PC-9 (cell line): ENCODE data around the gene DSCAM. TPM values are rescaled to one million over a fixed set of nuclear protein-coding genes. Genes with fewer than 3 reads are reported as not detected.

Experiments
- BruUV-seq: library from RNA; stranded (reverse); fragments of 400-500 nt; replicated peaks from 2 replicates; lab custom pipeline; 2021; lab: Mats Ljungman, UMichigan
- CTCF ChIA-PET: fragments of 300-600 bp; sonication (Branson Sonifier 250); formaldehyde crosslinking; loops from one replicate; lab custom pipeline; 2022; ENCODE audit warnings: antibody characterized with exemption; lab: Charles Lee
- POLR2A ChIA-PET: fragments of 300-600 bp; sonication (Branson Sonifier 250); formaldehyde crosslinking; loops from one replicate; lab custom pipeline; 2022; ENCODE audit warnings: antibody characterized with exemption; ENCODE audit not compliant: unreplicated experiment; lab: Charles Lee
- DNase-seq, 2 experiments: peaks; one replicate each; pipeline versions ENCODE4 v3.0.0 to v3.0.0-alpha.2; 2015 to 2022; ENCODE audit warnings: mixed read lengths in 1 of 2
- H2AFZ ChIP-seq: fragments of 200-600 bp; sonication (generic); 2 replicates; pipeline ENCODE4 v1.8.1; 2017; ENCODE audit warnings: antibody characterized with exemption
- H3F3A ChIP-seq: fragments of 200-600 bp; sonication (generic); 2 replicates; pipeline ENCODE4 v1.8.1; 2017; ENCODE audit warnings: antibody characterized with exemption, mild to moderate bottlenecking, low read depth; ENCODE audit not compliant: insufficient read depth
- H3K27ac ChIP-seq: fragments of 200-600 bp; sonication (generic); 2 replicates; pipeline ENCODE4 v1.6.1; 2016; ENCODE audit warnings: mixed run types
- H3K27me3 ChIP-seq: fragments of 200-600 bp; sonication (generic); 2 replicates; pipeline ENCODE4 v1.6.1; 2016; ENCODE audit warnings: low read depth, mixed run types; ENCODE audit not compliant: insufficient read depth
- H3K36me3 ChIP-seq: fragments of 200-600 bp; sonication (generic); 2 replicates; pipeline ENCODE4 v1.6.1; 2016; ENCODE audit warnings: low read depth, mixed run types
- H3K4me1 ChIP-seq: fragments of 200-600 bp; sonication (generic); replicated peaks from 2 replicates; pipeline ENCODE4 v1.6.1; 2016; ENCODE audit warnings: mixed run types; ENCODE audit not compliant: insufficient read depth
- H3K4me2 ChIP-seq: fragments of 200-600 bp; sonication (generic); 2 replicates; pipeline ENCODE4 v1.6.1; 2017; ENCODE audit warnings: mixed run types
- H3K4me3 ChIP-seq: fragments of 200-600 bp; sonication (generic); 2 replicates; pipeline ENCODE4 v1.6.1; 2016; ENCODE audit warnings: mixed run types
- H3K79me2 ChIP-seq: fragments of 200-600 bp; sonication (generic); 2 replicates; pipeline ENCODE4 v1.6.1; 2017; ENCODE audit warnings: low read depth, mixed run types
- H3K9me2 ChIP-seq: fragments of 200-600 bp; sonication (generic); 2 replicates; pipeline ENCODE4 v1.8.1; 2017; ENCODE audit warnings: mild to moderate bottlenecking; ENCODE audit not compliant: insufficient read depth
- H3K9me3 ChIP-seq: fragments of 200-600 bp; sonication (generic); 2 replicates; pipeline ENCODE4 v1.8.1; 2016; ENCODE audit warnings: low read depth; ENCODE audit not compliant: insufficient read depth
- H4K20me1 ChIP-seq: fragments of 200-600 bp; sonication (generic); 2 replicates; pipeline ENCODE4 v1.8.1; 2017; ENCODE audit not compliant: insufficient read depth
- EZH2 ChIP-seq: fragments of 200-600 bp; sonication (generic); IDR thresholded peaks from 2 replicates; pipeline ENCODE4 v1.8.0; 2017; ENCODE audit warnings: antibody characterized with exemption, low read depth
- intact Hi-C: fragments of 100-400 bp; cut with micrococcal nuclease; formaldehyde crosslinking; loops from one replicate; pipeline ENCODE4 v1.10.0; 2022; ENCODE audit not compliant: unreplicated experiment
- total RNA-seq: library from RNA; stranded (reverse); gene quantifications from 2 replicates; pipeline ENCODE4 v1.2.3, GENCODE V29; 2021
- TF ChIP-seq, protein P1 (sequence below): fragments of 200-600 bp; sonication (generic); conservative IDR thresholded peaks from 2 replicates; pipeline ENCODE4 v1.6.1; 2017; ENCODE audit warnings: mixed run types, antibody characterized with exemption, mild to moderate bottlenecking, moderate library complexity

Gene DSCAM
- total RNA-seq, 1 experiment from 2014 or later = not detected

DNA sequence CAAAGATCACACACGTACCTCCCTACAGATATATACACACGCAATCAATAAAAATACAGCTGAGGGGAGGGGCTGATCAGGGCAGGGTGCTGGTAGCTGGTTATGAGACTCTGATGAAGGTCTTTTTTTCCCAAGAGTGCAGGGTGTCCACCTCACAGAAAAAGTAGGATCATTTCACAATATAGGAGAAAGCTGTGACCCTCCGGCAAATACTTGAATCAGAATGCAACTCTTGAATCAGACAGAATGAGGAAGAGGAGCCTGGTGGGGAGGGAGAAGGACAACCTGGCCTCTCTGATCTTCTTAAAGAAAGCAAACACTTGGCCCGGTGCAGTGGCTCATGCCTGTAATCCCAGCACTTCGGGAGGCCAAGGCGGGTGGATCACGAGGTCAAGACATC lies 710.4 kb downstream of the DSCAM start:
- Histone ChIP-seq H2AFZ (no peak overlapping the region), H3K27me3 (peaks cover 4% of the 10 kb centered on the region), H3K4me3 (no peak overlapping the region), H3K9me2 (no peaks in the 10 kb centered on the region), H3K36me3 (no peaks in the 10 kb centered on the region), H3K4me1 (no peaks in the 10 kb centered on the region), H3F3A (no peaks in the 10 kb centered on the region), H3K9me3 (no peaks in the 10 kb centered on the region), H3K27ac (no peak overlapping the region), H3K79me2 (no peaks in the 10 kb centered on the region), H3K4me2 (no peak overlapping the region), H4K20me1 (no peaks in the 10 kb centered on the region)
- ChIA-PET POLR2A (no interaction called here), CTCF (no interaction called here)
- DNase-seq = no peak
- TF ChIP-seq, protein P1, sequence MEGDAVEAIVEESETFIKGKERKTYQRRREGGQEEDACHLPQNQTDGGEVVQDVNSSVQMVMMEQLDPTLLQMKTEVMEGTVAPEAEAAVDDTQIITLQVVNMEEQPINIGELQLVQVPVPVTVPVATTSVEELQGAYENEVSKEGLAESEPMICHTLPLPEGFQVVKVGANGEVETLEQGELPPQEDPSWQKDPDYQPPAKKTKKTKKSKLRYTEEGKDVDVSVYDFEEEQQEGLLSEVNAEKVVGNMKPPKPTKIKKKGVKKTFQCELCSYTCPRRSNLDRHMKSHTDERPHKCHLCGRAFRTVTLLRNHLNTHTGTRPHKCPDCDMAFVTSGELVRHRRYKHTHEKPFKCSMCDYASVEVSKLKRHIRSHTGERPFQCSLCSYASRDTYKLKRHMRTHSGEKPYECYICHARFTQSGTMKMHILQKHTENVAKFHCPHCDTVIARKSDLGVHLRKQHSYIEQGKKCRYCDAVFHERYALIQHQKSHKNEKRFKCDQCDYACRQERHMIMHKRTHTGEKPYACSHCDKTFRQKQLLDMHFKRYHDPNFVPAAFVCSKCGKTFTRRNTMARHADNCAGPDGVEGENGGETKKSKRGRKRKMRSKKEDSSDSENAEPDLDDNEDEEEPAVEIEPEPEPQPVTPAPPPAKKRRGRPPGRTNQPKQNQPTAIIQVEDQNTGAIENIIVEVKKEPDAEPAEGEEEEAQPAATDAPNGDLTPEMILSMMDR = no peak
- no peak for TF ChIP-seq EZH2
- BruUV-seq = no TSS peak
- intact Hi-C loops = no loop called here

DNA sequence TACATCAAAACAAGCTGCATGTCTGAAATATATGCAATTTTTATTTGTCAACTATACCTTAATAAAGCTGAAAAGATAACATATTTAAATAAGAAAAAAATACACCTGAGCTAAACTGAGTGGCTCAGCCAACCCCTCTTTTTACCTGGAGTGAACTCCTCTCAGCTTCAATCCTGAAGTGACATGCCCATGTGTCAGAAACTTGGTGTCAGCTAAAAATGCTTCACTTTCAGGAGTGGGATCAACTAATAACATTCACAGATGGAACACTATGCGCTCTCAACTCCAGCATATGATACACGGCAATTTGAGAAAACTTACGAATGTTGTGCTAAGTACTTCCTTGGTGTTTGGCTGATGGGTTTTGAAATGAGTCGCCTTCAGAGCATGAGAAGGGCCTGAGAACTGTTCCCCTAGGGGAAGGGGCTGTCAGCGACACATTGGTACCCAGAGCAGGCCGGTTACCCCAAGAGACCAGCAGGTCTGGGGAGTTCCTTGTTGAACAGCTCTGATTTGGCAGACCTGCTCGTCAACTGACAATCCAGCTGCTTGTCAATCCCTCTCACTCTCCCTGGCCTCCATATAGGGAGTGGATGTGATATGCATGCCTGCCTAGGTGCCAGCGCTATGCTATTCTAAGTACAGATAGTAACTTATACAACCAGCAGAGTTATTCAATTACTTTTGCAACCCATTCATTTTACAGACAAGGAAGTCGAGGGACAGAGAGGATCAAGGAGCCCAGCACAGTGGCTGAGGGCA lies 712.0 kb downstream of the DSCAM start:
- Histone ChIP-seq H3K9me3 (no peaks in the 10 kb centered on the region), H3K36me3 (no peaks in the 10 kb centered on the region), H4K20me1 (no peaks in the 10 kb centered on the region), H3K4me3 (no peak overlapping the region), H3K4me1 (no peaks in the 10 kb centered on the region), H3F3A (no peaks in the 10 kb centered on the region), H3K27ac (no peak overlapping the region), H3K79me2 (no peaks in the 10 kb centered on the region), H2AFZ (no peak overlapping the region), H3K27me3 (peaks cover 4% of the 10 kb centered on the region), H3K9me2 (no peaks in the 10 kb centered on the region), H3K4me2 (no peak overlapping the region)
- intact Hi-C loops = no loop called here
- TF ChIP-seq, protein P1 = no peak
- no peak for TF ChIP-seq EZH2
- DNase-seq = no peak
- BruUV-seq = no TSS peak
- ChIA-PET CTCF (interaction anchor here (1.6 kb wide), 1 partner anchor 9 kb away, joined by 5 read pairs; no protein-coding TSS in a partner anchor), POLR2A (no interaction called here)

DNA sequence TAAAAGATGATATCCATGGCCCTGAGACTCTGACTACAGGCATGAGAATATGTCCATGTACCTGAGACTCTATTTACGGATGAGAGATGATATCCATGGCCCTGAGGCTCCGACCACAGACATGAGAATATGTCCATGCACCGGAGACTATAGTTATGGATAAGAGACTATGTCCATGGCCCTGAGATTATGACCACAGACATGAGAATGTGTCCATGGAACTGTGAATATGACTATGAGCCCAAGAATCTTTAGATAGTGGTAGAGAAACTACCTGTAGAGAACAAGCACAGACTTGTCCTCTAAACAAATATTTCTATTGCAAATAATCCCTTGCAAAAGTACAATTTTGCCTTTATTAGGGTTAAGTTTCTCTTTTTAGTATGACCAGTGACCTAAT lies 716.5 kb downstream of the DSCAM start:
- H3K9me3 ChIP-seq = no peaks in the 10 kb centered on the region
- intact Hi-C loops = no loop called here
- no peaks in the 10 kb centered on the region for H4K20me1 ChIP-seq
- no peak for DNase-seq
- H3K27me3 ChIP-seq = peaks cover 7% of the 10 kb centered on the region
- H3K4me3 ChIP-seq = no peak overlapping the region
- no peak for TF ChIP-seq EZH2
- H3K9me2 ChIP-seq = no peaks in the 10 kb centered on the region
- no peak overlapping the region for H2AFZ ChIP-seq
- H3F3A ChIP-seq = no peaks in the 10 kb centered on the region
- no peaks in the 10 kb centered on the region for H3K4me1 ChIP-seq
- CTCF ChIA-PET = no interaction called here
- no peaks in the 10 kb centered on the region for H3K79me2 ChIP-seq
- no peak overlapping the region for H3K27ac ChIP-seq
- BruUV-seq = no TSS peak
- POLR2A ChIA-PET = no interaction called here
- no peak overlapping the region for H3K4me2 ChIP-seq
- H3K36me3 ChIP-seq = no peaks in the 10 kb centered on the region
